Tibial nerve (tissue), 4 donors: ENCODE data around the gene ABCB4.

Experiments used
- CTCF ChIP-seq, 5 experiments: fragments of 200-600 bp in 3 of 5; fragments of 450-650 bp in 2 of 5; sonication (generic) in 3 of 5; IDR thresholded peaks; one replicate each; pipeline ENCODE4 v1.5.1; 2016 to 2019; ENCODE audit warnings: antibody characterized with exemption in 5 of 5, mild to moderate bottlenecking in 3 of 5, moderate library complexity in 2 of 5
- EP300 ChIP-seq, 2 donors: sonication (generic); formaldehyde crosslinking; IDR thresholded peaks; one replicate each; pipeline ENCODE4 v1.6.1; 2017; ENCODE audit warnings: antibody characterized with exemption in 2 of 2, mild to moderate bottlenecking in 1 of 2
- POLR2A ChIP-seq, 2 donors: fragments of 450-650 bp; IDR thresholded peaks; one replicate each; pipeline ENCODE4 v1.6.1; 2017; ENCODE audit warnings: antibody characterized with exemption in 2 of 2, mild to moderate bottlenecking in 2 of 2, moderate library complexity in 2 of 2

DNA sequence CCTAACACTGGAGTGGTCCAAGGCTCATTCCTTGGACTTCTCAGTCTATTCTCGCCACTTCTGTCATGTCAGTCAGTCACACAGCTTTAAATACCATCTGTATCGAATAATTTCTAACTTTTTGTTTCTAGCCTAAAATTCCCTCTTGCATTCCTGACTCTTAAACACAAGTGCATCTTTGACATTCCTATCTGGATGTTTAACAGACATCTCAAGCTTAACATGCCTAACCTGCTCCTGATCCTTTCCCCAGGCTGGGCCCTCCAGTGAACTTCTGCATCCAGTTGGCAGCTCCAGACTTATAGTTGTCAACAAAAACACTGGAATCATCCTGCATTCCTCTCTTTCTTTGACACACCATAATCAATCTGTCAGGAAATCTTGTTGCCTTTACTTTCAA lies 4.5 kb upstream of the ABCB4 start:
- TF ChIP-seq EP300 (IDR thresholded peaks at IDR 0.05) (no peak), CTCF (IDR thresholded peaks at IDR 0.05) (no peak), POLR2A (IDR thresholded peaks at IDR 0.05) (no peak)
